ENCODE data around the gene MDK.
"Not testable (repeated sequence)": the region's sequence is repeated elsewhere in the genome, so short reads cannot be mapped to it uniquely, and the experiment has no call there.

Gene MDK

DNA sequence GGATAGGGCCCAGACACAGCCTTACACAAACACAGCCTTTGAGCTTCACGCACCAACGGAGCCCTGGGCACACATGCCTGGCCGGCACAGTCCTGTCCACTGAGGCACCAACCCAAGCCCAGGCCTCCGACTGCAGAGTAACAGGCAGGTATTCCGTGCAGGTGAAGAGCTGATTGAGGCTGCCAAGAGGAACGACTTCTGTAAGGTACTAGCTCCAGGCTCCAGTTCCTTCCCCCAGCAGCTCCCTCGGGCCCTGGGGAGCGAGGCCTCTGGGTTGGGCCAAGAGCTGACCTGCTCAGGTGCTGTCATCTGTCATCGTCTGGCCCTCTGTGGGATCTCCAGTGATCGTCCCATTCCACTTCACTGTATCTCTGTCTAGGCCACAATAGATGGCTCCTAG, 3.2 kb upstream of the MDK start:
- in situ Hi-C loops (cut with HindIII; ENCODE audit: low sequenced_read_pairs): no loop called here
- no peak for DNase-seq (ENCODE audit: low read depth, low spot score)
- TF ChIP-seq, protein P1, sequence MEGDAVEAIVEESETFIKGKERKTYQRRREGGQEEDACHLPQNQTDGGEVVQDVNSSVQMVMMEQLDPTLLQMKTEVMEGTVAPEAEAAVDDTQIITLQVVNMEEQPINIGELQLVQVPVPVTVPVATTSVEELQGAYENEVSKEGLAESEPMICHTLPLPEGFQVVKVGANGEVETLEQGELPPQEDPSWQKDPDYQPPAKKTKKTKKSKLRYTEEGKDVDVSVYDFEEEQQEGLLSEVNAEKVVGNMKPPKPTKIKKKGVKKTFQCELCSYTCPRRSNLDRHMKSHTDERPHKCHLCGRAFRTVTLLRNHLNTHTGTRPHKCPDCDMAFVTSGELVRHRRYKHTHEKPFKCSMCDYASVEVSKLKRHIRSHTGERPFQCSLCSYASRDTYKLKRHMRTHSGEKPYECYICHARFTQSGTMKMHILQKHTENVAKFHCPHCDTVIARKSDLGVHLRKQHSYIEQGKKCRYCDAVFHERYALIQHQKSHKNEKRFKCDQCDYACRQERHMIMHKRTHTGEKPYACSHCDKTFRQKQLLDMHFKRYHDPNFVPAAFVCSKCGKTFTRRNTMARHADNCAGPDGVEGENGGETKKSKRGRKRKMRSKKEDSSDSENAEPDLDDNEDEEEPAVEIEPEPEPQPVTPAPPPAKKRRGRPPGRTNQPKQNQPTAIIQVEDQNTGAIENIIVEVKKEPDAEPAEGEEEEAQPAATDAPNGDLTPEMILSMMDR (IDR thresholded peaks at IDR 0.05; ENCODE audit: low read depth, low read length): no peak
- H3K4me3 ChIP-seq (ENCODE audit: low read depth, low read length): no peak overlapping the region

- H3K4me3 ChIP-seq (ENCODE audit: low read depth, low read length): no peak overlapping the region
- in situ Hi-C loops (cut with HindIII; ENCODE audit: low sequenced_read_pairs): no loop called here
- no peak for DNase-seq (ENCODE audit: low read depth, low spot score)
- TF ChIP-seq, protein P1 (IDR thresholded peaks at IDR 0.05; ENCODE audit: low read depth, low read length): no peak
Observed at GRCh38 chr11:46378811-46379481, 2.5 kb upstream of the MDK start.

- H3K4me3 ChIP-seq (ENCODE audit: low read depth, low read length); DNase-seq (ENCODE audit: low read depth, low spot score); in situ Hi-C loops (cut with HindIII; ENCODE audit: low sequenced_read_pairs): not testable (repeated sequence)
Observed at GRCh38 chr11:46379482-46380293, 1.8 kb upstream of the MDK start.

- H3K4me3 ChIP-seq (ENCODE audit: low read depth, low read length): peak overlapping the region; percentile 50
- in situ Hi-C loops (cut with HindIII; ENCODE audit: low sequenced_read_pairs): no loop called here
- peak; percentile 20 for DNase-seq (ENCODE audit: low read depth, low spot score)
- TF ChIP-seq, protein P1 (IDR thresholded peaks at IDR 0.05; ENCODE audit: low read depth, low read length): no peak
Observed at GRCh38 chr11:46380340-46381047, 975 bp upstream of the MDK start.

DNA sequence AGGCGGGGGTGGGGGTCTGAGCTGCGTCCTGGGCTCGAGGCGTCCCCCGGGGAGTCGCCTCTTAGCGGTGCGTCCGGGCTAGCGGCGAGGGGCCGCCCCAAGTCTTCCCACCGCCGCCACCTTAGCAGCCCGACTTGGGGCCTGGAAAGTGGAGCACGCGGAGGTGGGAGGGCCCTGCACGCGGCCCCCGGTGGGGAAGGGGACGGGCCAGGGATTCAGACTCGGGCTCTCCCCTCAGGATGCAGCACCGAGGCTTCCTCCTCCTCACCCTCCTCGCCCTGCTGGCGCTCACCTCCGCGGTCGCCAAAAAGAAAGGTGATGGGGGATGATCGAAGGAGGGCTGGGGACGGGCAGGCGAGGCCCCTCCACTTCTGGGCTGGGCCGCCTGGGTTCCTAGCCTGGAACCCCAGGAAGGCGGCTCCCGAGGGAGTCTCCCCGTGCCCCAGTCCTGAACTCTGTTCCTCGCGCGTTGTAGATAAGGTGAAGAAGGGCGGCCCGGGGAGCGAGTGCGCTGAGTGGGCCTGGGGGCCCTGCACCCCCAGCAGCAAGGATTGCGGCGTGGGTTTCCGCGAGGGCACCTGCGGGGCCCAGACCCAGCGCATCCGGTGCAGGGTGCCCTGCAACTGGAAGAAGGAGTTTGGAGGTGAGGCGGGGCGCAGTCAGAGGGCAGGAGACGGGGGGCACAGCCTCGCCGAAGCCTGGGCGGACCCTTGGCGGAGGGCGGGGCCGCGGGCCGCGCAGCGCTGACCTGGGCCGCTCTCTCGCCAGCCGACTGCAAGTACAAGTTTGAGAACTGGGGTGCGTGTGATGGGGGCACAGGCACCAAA, 563 bp downstream of the MDK start:
- in situ Hi-C loops (cut with HindIII; ENCODE audit: low sequenced_read_pairs): no loop called here
- peak overlapping the region; percentile 55 for H3K4me3 ChIP-seq (ENCODE audit: low read depth, low read length)
- TF ChIP-seq, protein P1 (IDR thresholded peaks at IDR 0.05; ENCODE audit: low read depth, low read length): no peak
- no peak for DNase-seq (ENCODE audit: low read depth, low spot score)

DNA sequence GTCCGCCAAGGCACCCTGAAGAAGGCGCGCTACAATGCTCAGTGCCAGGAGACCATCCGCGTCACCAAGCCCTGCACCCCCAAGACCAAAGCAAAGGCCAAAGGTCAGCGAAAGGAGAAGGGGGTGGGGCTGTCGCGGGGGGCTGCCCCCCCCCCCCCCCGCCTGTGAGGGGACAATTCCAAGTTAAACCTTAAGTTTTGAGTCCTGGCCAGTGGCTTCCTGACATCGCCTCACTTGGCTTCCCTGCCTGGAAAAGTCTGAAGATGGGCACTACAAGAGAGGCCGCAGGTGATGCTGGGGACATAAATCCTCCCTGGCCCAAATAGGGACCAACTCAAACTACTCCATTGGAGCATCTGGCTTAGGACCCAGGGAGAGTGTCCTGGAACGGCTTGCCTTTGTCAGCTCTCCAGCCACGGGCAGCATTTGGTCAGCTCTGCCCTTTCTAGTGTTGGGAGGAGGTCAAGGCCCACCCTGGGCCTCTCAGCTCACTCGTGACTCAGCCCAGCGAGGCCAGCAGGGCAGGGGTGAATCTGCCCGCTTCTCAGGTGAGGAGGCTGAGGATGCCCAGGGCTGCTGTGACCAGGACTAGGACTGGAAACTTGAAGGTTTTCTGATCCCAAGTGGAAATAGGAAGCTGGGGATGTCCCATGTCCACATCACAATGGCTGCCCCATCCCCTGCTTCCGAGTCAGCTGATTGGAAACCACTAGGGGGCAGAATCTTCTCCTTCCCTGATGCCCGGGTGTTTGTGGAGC, 1.4 kb downstream of the MDK start:
- DNase-seq (ENCODE audit: low read depth, low spot score): no peak
- TF ChIP-seq, protein P1 (IDR thresholded peaks at IDR 0.05; ENCODE audit: low read depth, low read length): peak; percentile 72
- H3K4me3 ChIP-seq (ENCODE audit: low read depth, low read length): peak overlapping the region; percentile 55
- in situ Hi-C loops (cut with HindIII; ENCODE audit: low sequenced_read_pairs): no loop called here

All from astrocyte of the spinal cord (primary cell).